ENCODE data around the gene MIB2.

Gene MIB2

GRCh38 chr1:1626207-1627141 is 11.2 kb downstream of the MIB2 start:
- no peak for DNase-seq (ENCODE audit: low read depth)
- no peak for TF ChIP-seq CTCF (IDR thresholded peaks at IDR 0.05; ENCODE audit: low read depth, low read length, missing control alignments)
- no peak overlapping the region for H3K4me3 ChIP-seq (ENCODE audit: low read depth, low read length)
- in situ Hi-C loops (cut with HindIII; ENCODE audit: low sequenced_read_pairs) = no loop called here

GRCh38 chr1:1627261-1627828 is 12.0 kb downstream of the MIB2 start:
- DNase-seq (ENCODE audit: low read depth) = no peak
- no peak for TF ChIP-seq CTCF (IDR thresholded peaks at IDR 0.05; ENCODE audit: low read depth, low read length, missing control alignments)
- in situ Hi-C loops (cut with HindIII; ENCODE audit: low sequenced_read_pairs) = no loop called here
- H3K4me3 ChIP-seq (ENCODE audit: low read depth, low read length) = no peak overlapping the region

- no peak for TF ChIP-seq CTCF (IDR thresholded peaks at IDR 0.05; ENCODE audit: low read depth, low read length, missing control alignments)
- no peak overlapping the region for H3K4me3 ChIP-seq (ENCODE audit: low read depth, low read length)
- DNase-seq (ENCODE audit: low read depth) = no peak
- in situ Hi-C loops (cut with HindIII; ENCODE audit: low sequenced_read_pairs) = no loop called here
Measured at GRCh38 chr1:1627829-1628753, 12.8 kb downstream of the MIB2 start.

- no peak overlapping the region for H3K4me3 ChIP-seq (ENCODE audit: low read depth, low read length)
- no peak for TF ChIP-seq CTCF (IDR thresholded peaks at IDR 0.05; ENCODE audit: low read depth, low read length, missing control alignments)
- in situ Hi-C loops (cut with HindIII; ENCODE audit: low sequenced_read_pairs) = no loop called here
- DNase-seq (ENCODE audit: low read depth) = no peak
Measured at GRCh38 chr1:1628754-1629429, 13.6 kb downstream of the MIB2 start.

- DNase-seq (ENCODE audit: low read depth) = no peak
- in situ Hi-C loops (cut with HindIII; ENCODE audit: low sequenced_read_pairs) = no loop called here
- no peak for TF ChIP-seq CTCF (IDR thresholded peaks at IDR 0.05; ENCODE audit: low read depth, low read length, missing control alignments)
- no peak overlapping the region for H3K4me3 ChIP-seq (ENCODE audit: low read depth, low read length)
Measured at GRCh38 chr1:1629430-1630190, 14.3 kb downstream of the MIB2 start.
